Tibial nerve (tissue), 3 donors: ENCODE measurements around the gene RABGGTB.

Experiments used
- POLR2A ChIP-seq, 2 donors: fragments of 450-650 bp; IDR thresholded peaks; one replicate each; pipeline ENCODE4 v1.6.1; 2017; ENCODE audit warnings: antibody characterized with exemption in 2 of 2, mild to moderate bottlenecking in 2 of 2, moderate library complexity in 2 of 2
- TF ChIP-seq, protein P1 (sequence below), 5 experiments: fragments of 200-600 bp in 3 of 5; fragments of 450-650 bp in 2 of 5; sonication (generic) in 3 of 5; IDR thresholded peaks; one replicate each; pipeline ENCODE4 v1.5.1; 2016 to 2019; ENCODE audit warnings: antibody characterized with exemption in 5 of 5, mild to moderate bottlenecking in 3 of 5, moderate library complexity in 2 of 5

DNA sequence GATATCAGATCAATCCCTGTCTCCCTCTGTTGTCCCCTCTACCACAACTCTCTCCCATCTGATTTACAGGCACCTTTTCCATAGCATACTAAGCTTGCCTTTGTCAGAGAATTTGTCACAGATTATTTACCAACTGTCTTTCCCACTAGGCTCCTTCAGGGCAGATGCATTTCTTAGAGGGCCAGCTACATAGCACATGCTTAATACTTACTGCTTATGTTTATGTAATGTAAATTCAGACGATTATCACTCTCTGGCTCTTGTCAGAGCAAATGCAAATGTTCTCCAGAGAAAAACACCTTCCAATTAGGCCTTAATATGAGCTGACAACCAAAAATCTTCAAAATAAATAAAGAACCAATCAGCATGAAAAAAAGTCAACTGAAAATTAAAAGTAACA is 15.3 kb upstream of the RABGGTB start:
- TF ChIP-seq, protein P1, sequence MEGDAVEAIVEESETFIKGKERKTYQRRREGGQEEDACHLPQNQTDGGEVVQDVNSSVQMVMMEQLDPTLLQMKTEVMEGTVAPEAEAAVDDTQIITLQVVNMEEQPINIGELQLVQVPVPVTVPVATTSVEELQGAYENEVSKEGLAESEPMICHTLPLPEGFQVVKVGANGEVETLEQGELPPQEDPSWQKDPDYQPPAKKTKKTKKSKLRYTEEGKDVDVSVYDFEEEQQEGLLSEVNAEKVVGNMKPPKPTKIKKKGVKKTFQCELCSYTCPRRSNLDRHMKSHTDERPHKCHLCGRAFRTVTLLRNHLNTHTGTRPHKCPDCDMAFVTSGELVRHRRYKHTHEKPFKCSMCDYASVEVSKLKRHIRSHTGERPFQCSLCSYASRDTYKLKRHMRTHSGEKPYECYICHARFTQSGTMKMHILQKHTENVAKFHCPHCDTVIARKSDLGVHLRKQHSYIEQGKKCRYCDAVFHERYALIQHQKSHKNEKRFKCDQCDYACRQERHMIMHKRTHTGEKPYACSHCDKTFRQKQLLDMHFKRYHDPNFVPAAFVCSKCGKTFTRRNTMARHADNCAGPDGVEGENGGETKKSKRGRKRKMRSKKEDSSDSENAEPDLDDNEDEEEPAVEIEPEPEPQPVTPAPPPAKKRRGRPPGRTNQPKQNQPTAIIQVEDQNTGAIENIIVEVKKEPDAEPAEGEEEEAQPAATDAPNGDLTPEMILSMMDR (IDR thresholded peaks at IDR 0.05): no peak
- no peak for TF ChIP-seq POLR2A (IDR thresholded peaks at IDR 0.05)
